ENCODE measurements around the gene RAMP2. TPM values are rescaled to one million over a fixed set of nuclear protein-coding genes. Genes with fewer than 3 reads are reported as not detected.

Gene RAMP2
- total and polyA plus RNA-seq, 2 of the 13 experiments (the other 11 are each of a cell fraction or from before 2014, with no cell fraction given): 1.4 to 5.2 TPM

DNA sequence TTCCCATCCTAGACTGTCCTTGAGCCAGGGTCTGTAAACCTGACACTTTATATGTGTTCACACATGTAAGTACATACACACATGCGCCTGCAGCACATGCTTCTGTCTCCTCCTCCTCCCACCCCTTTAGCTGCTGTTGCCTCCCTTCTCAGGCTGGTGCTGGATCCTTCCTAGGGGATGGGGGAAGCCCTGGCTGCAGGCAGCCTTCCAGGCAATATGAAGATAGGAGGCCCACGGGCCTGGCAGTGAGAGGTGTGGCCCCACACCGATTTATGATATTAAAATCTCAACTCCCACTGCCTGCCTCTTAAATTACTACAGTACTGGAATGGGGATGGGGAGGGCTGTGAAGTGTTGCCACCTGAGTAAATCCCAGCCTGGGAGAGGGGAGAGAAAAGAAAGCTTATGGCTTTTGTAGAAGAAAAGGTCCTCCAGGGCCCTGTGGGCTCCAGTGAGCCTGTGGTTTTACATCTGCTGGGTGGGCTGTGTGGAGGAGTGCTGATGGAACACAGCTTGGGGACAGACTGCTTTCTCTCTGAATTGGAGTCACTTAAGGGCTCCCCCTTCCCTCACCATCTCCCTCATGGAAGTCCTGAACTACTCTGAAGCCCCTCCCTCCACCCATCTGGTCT, 18.4 kb downstream of the RAMP2 start (continued):
- TF ChIP-seq, protein P1, sequence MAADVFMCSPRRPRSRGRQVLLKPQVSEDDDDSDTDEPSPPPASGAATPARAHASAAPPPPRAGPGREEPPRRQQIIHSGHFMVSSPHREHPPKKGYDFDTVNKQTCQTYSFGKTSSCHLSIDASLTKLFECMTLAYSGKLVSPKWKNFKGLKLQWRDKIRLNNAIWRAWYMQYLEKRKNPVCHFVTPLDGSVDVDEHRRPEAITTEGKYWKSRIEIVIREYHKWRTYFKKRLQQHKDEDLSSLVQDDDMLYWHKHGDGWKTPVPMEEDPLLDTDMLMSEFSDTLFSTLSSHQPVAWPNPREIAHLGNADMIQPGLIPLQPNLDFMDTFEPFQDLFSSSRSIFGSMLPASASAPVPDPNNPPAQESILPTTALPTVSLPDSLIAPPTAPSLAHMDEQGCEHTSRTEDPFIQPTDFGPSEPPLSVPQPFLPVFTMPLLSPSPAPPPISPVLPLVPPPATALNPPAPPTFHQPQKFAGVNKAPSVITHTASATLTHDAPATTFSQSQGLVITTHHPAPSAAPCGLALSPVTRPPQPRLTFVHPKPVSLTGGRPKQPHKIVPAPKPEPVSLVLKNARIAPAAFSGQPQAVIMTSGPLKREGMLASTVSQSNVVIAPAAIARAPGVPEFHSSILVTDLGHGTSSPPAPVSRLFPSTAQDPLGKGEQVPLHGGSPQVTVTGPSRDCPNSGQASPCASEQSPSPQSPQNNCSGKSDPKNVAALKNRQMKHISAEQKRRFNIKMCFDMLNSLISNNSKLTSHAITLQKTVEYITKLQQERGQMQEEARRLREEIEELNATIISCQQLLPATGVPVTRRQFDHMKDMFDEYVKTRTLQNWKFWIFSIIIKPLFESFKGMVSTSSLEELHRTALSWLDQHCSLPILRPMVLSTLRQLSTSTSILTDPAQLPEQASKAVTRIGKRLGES (CRISPR knock-in tag; IDR thresholded peaks at IDR 0.05; ENCODE audit: borderline replicate concordance): no peak
- TF ChIP-seq ZBTB46 (CRISPR knock-in tag; IDR thresholded peaks at IDR 0.05; ENCODE audit: borderline replicate concordance): no peak
- no peak for TF ChIP-seq HIVEP1 (CRISPR knock-in tag; IDR thresholded peaks at IDR 0.05)
- no peak for TF ChIP-seq ZBTB42 (CRISPR knock-in tag; IDR thresholded peaks at IDR 0.05)
- no peak for TF ChIP-seq ZBTB1 (CRISPR knock-in tag; IDR thresholded peaks at IDR 0.05; ENCODE audit: borderline replicate concordance)
- 0 out of 2 replicates have a peak, but pooled peaks have one; percentile 18 for TF ChIP-seq ZNF383 (CRISPR knock-in tag; IDR thresholded peaks at IDR 0.05; ENCODE audit: borderline replicate concordance)
- TF ChIP-seq, protein P2, sequence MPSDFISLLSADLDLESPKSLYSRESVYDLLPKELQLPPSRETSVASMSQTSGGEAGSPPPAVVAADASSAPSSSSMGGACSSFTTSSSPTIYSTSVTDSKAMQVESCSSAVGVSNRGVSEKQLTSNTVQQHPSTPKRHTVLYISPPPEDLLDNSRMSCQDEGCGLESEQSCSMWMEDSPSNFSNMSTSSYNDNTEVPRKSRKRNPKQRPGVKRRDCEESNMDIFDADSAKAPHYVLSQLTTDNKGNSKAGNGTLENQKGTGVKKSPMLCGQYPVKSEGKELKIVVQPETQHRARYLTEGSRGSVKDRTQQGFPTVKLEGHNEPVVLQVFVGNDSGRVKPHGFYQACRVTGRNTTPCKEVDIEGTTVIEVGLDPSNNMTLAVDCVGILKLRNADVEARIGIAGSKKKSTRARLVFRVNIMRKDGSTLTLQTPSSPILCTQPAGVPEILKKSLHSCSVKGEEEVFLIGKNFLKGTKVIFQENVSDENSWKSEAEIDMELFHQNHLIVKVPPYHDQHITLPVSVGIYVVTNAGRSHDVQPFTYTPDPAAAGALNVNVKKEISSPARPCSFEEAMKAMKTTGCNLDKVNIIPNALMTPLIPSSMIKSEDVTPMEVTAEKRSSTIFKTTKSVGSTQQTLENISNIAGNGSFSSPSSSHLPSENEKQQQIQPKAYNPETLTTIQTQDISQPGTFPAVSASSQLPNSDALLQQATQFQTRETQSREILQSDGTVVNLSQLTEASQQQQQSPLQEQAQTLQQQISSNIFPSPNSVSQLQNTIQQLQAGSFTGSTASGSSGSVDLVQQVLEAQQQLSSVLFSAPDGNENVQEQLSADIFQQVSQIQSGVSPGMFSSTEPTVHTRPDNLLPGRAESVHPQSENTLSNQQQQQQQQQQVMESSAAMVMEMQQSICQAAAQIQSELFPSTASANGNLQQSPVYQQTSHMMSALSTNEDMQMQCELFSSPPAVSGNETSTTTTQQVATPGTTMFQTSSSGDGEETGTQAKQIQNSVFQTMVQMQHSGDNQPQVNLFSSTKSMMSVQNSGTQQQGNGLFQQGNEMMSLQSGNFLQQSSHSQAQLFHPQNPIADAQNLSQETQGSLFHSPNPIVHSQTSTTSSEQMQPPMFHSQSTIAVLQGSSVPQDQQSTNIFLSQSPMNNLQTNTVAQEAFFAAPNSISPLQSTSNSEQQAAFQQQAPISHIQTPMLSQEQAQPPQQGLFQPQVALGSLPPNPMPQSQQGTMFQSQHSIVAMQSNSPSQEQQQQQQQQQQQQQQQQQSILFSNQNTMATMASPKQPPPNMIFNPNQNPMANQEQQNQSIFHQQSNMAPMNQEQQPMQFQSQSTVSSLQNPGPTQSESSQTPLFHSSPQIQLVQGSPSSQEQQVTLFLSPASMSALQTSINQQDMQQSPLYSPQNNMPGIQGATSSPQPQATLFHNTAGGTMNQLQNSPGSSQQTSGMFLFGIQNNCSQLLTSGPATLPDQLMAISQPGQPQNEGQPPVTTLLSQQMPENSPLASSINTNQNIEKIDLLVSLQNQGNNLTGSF (CRISPR knock-in tag; IDR thresholded peaks at IDR 0.05): no peak
- TF ChIP-seq, protein P3, sequence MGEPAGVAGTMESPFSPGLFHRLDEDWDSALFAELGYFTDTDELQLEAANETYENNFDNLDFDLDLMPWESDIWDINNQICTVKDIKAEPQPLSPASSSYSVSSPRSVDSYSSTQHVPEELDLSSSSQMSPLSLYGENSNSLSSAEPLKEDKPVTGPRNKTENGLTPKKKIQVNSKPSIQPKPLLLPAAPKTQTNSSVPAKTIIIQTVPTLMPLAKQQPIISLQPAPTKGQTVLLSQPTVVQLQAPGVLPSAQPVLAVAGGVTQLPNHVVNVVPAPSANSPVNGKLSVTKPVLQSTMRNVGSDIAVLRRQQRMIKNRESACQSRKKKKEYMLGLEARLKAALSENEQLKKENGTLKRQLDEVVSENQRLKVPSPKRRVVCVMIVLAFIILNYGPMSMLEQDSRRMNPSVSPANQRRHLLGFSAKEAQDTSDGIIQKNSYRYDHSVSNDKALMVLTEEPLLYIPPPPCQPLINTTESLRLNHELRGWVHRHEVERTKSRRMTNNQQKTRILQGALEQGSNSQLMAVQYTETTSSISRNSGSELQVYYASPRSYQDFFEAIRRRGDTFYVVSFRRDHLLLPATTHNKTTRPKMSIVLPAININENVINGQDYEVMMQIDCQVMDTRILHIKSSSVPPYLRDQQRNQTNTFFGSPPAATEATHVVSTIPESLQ (CRISPR knock-in tag; conservative IDR thresholded peaks at IDR 0.05): no peak
- TF ChIP-seq THAP7 (CRISPR knock-in tag; IDR thresholded peaks at IDR 0.05): no peak
- TF ChIP-seq, protein P4, sequence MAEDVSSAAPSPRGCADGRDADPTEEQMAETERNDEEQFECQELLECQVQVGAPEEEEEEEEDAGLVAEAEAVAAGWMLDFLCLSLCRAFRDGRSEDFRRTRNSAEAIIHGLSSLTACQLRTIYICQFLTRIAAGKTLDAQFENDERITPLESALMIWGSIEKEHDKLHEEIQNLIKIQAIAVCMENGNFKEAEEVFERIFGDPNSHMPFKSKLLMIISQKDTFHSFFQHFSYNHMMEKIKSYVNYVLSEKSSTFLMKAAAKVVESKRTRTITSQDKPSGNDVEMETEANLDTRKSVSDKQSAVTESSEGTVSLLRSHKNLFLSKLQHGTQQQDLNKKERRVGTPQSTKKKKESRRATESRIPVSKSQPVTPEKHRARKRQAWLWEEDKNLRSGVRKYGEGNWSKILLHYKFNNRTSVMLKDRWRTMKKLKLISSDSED (CRISPR knock-in tag; IDR thresholded peaks at IDR 0.05): no peak
- TF ChIP-seq ZNF556 (CRISPR knock-in tag; IDR thresholded peaks at IDR 0.05; ENCODE audit: borderline replicate concordance): peak; percentile 3; the same call in 1 of the 2 replicates
- TF ChIP-seq PBX3 (CRISPR knock-in tag; IDR thresholded peaks at IDR 0.05; ENCODE audit: borderline replicate concordance): no peak
